ENCODE results near the gene ING5. TPM values are rescaled to one million over a fixed set of nuclear protein-coding genes. Genes with fewer than 3 reads are reported as not detected.
"Not testable (repeated sequence)": the region's sequence is repeated elsewhere in the genome, so short reads cannot be mapped to it uniquely, and the experiment has no call there.

ING5 gene
- total RNA-seq, 1 donor from 2014 or later = 41.5 TPM

- intact Hi-C loops (cut with DNase I) = no loop called here
- TF ChIP-seq POLR2A (IDR thresholded peaks at IDR 0.05) (no peak), CTCF (IDR thresholded peaks at IDR 0.05) (no peak), POLR2AphosphoS5 (IDR thresholded peaks at IDR 0.05; ENCODE audit: insufficient read depth in 1 of 2, low read depth in 1 of 2) (no peak)
- peaks cover 0 to 36% of the 10 kb centered on the region in 2 donors for H3K36me3 ChIP-seq
- H3K27me3 ChIP-seq = no peaks in the 10 kb centered on the region
- H3K27ac ChIP-seq = no peak overlapping the region
- H3K4me1 ChIP-seq = no peaks in the 10 kb centered on the region
- no peak overlapping the region for H3K4me3 ChIP-seq
- DNase-seq (ENCODE audit: extremely low spot score in 2 of 2) = no peak
- no peaks in the 10 kb centered on the region for H3K9me3 ChIP-seq
Measured at GRCh38 chr2:241660593-241661213, 41.1 kb upstream of the ING5 start.

GRCh38 chr2:241662731-241663130 lies 39.1 kb upstream of the ING5 start:
- peaks cover 0 to 42% of the 10 kb centered on the region in 2 donors for H3K36me3 ChIP-seq
- H3K4me3 ChIP-seq; H3K27ac ChIP-seq; H3K4me1 ChIP-seq; intact Hi-C loops (cut with DNase I); DNase-seq (ENCODE audit: extremely low spot score in 2 of 2); H3K9me3 ChIP-seq; H3K27me3 ChIP-seq: not testable (repeated sequence)

GRCh38 chr2:241665731-241666440 lies 36.0 kb upstream of the ING5 start:
- Histone ChIP-seq H3K36me3 (peaks cover 0 to 41% of the 10 kb centered on the region in 2 donors), H3K27ac (no peak overlapping the region), H3K4me1 (no peaks in the 10 kb centered on the region), H3K9me3 (no peaks in the 10 kb centered on the region), H3K27me3 (no peaks in the 10 kb centered on the region), H3K4me3 (no peak overlapping the region)
- no peak for DNase-seq (ENCODE audit: extremely low spot score in 2 of 2)
- TF ChIP-seq CTCF (IDR thresholded peaks at IDR 0.05) (no peak), POLR2AphosphoS5 (IDR thresholded peaks at IDR 0.05; ENCODE audit: insufficient read depth in 1 of 2, low read depth in 1 of 2) (no peak), POLR2A (IDR thresholded peaks at IDR 0.05) (no peak)
- intact Hi-C loops (cut with DNase I) = no loop called here

GRCh38 chr2:241666627-241667400 lies 35.0 kb upstream of the ING5 start:
- H3K27me3 ChIP-seq = no peaks in the 10 kb centered on the region
- H3K4me3 ChIP-seq = no peak overlapping the region
- no peak for DNase-seq (ENCODE audit: extremely low spot score in 2 of 2)
- peaks cover 0 to 49% of the 10 kb centered on the region in 2 donors for H3K36me3 ChIP-seq
- intact Hi-C loops (cut with DNase I) = no loop called here
- no peak for TF ChIP-seq CTCF (IDR thresholded peaks at IDR 0.05)
- no peak for TF ChIP-seq POLR2AphosphoS5 (IDR thresholded peaks at IDR 0.05; ENCODE audit: insufficient read depth in 1 of 2, low read depth in 1 of 2)
- no peak for TF ChIP-seq POLR2A (IDR thresholded peaks at IDR 0.05)
- no peaks in the 10 kb centered on the region for H3K9me3 ChIP-seq
- H3K27ac ChIP-seq = no peak overlapping the region
- no peaks in the 10 kb centered on the region for H3K4me1 ChIP-seq

DNA sequence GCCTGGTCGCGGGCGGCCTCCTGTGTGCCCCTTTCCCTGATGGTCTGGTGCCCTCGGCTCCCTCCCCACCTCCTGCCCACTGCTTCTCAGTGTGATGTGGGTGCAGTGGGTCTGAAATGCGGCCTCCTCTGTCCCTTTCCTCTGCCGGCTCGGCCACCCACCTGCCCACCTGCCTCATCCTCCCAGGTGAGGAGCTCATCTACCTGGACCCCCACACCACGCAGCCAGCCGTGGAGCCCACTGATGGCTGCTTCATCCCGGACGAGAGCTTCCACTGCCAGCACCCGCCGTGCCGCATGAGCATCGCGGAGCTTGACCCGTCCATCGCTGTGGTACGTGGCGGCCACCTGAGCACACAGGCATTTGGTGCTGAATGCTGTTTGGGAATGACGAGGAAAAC lies 33.5 kb upstream of the ING5 start:
- Histone ChIP-seq H3K4me1 (no peaks in the 10 kb centered on the region), H3K9me3 (no peaks in the 10 kb centered on the region), H3K27me3 (no peaks in the 10 kb centered on the region), H3K4me3 (no peak overlapping the region), H3K36me3 (peaks cover 0 to 63% of the 10 kb centered on the region in 2 donors), H3K27ac (no peak overlapping the region)
- TF ChIP-seq CTCF (IDR thresholded peaks at IDR 0.05) (no peak), POLR2A (IDR thresholded peaks at IDR 0.05) (no peak), POLR2AphosphoS5 (IDR thresholded peaks at IDR 0.05; ENCODE audit: insufficient read depth in 1 of 2, low read depth in 1 of 2) (no peak)
- intact Hi-C loops (cut with DNase I) = no loop called here
- no peak for DNase-seq (ENCODE audit: extremely low spot score in 2 of 2)

All from vagina (tissue), 2 donors.